GM12801 (cell line): Measurements from ENCODE around the gene SLF1.

Source experiments
- CTCF ChIP-seq: IDR thresholded peaks from one replicate; pipeline ENCODE4 v1.5.1; 2011; ENCODE audit warnings: control low read depth; ENCODE audit not compliant: insufficient read length; ENCODE audit errors: extremely low read depth

SLF1 gene

GRCh38 chr5:94640176-94640575, 21.7 kb downstream of the SLF1 start:
- TF ChIP-seq CTCF: no peak

GRCh38 chr5:94645053-94645452, 26.6 kb downstream of the SLF1 start:
- no peak for TF ChIP-seq CTCF

DNA sequence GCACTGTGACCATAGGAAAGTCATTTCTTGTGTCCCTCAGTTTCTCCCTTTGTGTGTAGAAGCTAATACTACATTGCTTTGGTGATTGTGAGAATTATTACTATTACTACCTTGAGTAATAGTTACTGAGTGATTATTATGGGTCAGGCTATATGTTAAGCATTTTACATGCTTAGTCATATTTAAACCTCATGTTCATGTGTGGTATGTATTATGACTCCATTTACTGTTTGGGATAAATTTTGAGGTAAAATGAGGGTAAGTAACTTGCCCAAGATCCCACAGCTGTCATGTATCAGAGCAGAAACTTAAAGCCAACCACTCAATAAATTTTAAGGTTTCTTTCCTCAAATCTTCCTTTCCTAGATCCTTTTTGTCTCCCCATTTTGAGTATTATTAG, 28.3 kb downstream of the SLF1 start:
- no peak for TF ChIP-seq CTCF

DNA sequence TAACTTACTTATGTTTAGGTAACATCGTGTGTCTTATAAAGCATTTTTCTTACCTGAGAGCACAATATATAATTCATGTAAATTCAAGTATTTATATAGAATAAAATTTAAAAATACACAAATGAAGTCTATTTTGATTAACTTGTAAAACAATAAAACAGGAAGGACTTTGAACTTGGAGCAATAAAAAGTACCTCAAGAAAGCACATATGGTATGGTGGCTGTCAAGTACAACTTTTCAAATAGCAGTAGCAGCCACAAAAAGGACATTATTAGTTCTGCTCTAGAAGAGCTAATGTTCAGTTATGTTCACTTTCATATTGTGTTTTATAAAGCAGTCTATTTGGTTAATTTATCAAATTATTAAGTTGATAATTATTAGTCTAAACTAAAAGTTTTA, 31.4 kb downstream of the SLF1 start:
- no peak for TF ChIP-seq CTCF

DNA sequence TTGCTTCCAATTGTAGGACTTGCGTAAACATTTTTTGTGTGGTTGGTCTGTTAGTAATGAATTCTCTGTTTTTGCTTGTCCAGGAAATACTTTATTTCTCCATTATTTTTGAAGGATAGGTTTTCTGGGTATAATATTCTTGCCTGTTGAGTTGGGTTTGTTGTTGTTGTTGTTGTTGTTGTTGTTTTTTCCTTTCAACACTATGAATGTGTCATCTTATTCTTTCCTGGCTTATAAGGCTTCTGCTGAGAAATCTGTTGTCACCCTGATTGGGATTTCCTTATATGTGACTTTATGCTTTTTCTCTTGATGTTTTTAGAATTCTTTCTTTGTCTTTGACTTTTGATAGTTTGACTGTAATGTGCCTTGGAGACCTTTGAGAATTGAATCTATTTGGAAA, 39.8 kb downstream of the SLF1 start:
- TF ChIP-seq CTCF: no peak

DNA sequence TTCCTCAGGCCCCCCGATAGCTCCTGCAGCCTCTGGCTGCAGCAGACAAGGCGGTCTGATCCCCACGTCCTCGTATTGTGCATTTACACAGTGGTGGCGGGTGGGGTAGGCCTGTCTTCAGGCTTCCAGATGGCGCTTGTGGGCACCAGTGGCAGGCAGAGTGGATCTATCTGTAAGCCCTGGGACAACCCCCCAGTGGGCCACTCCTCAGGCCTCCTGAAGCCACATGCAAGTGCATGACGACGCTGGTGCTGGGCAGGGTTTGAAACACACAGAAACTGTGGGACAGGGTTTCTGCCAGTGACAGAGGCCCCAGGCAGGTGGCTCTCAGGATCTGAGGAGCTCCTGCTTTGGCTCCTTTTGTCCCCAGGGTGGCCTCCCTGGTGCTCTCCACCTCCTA, 42.0 kb downstream of the SLF1 start:
- TF ChIP-seq CTCF: no peak

DNA sequence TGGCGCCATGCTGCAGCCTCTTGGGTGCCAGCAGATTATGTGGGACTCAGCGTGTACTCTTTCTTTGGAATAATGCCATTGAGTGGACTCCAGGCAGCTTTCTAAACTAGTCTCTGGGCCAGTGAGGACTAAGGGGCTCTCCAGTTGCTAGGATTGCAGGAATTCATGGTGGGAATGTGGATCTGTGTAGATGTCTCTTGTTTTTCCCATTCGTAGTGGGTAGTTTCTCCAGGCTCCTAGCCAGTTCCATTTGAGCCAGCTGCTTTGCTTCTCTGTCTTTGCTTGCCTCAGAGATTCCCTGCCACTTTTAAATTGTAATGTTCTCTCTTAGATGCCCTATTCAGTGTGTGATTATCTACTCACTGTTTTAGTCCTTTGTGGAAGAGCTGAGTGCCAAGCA, 42.6 kb downstream of the SLF1 start:
- TF ChIP-seq CTCF: no peak

DNA sequence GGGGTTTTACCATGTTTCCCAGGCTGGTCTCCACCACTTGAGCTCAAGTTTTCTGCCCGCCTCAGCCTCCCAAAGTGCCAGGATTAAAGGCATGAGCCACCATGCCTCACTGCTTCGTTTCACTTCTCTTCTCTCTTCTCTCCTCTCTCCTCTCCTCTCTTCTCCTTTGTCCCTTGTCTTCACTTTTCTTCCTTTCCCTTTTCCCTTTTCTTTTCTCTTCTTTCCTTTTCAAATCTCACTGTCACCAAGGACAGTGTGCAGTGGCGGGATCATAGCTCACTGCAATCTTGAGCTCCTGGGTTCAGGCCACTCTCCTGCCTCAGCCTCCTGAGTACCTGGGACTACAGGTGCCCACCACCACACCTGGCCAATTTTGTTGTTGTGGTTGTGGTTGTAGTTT, 49.5 kb downstream of the SLF1 start:
- no peak for TF ChIP-seq CTCF
